ENCODE measurements around the gene AGPAT4.

The AGPAT4 gene

DNA sequence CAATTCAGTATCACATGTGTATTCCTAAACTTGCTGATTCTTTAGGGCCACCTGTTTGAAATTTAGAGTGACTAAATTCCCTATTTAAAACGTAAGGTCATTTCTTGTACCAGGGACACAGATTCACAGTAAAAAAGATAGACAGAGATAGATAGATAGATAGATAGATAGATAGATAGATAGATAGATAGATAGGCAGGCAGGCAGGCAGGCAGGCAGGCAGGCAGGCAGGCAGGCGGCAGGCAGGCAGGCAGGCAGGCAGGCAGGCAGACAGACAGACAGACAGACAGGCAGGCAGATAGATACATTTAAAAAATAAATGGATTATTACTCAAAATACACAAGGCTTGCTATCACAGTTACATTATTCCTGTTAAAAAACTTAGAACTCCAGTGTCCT is 54.2 kb downstream of the AGPAT4 start:
- H3K4me3 Mint-ChIP-seq, result no peak overlapping the region
- H3K36me3 Mint-ChIP-seq (ENCODE audit: low read depth), result peaks cover 26% of the 10 kb centered on the region
- no peaks in the 10 kb centered on the region for H3K27me3 Mint-ChIP-seq (ENCODE audit: low read depth)
- peaks cover 4% of the 10 kb centered on the region for H3K9me3 Mint-ChIP-seq
- no peak overlapping the region for H3K27ac Mint-ChIP-seq
- peaks cover 21% of the 10 kb centered on the region for H3K4me1 Mint-ChIP-seq (ENCODE audit: low read depth)

DNA sequence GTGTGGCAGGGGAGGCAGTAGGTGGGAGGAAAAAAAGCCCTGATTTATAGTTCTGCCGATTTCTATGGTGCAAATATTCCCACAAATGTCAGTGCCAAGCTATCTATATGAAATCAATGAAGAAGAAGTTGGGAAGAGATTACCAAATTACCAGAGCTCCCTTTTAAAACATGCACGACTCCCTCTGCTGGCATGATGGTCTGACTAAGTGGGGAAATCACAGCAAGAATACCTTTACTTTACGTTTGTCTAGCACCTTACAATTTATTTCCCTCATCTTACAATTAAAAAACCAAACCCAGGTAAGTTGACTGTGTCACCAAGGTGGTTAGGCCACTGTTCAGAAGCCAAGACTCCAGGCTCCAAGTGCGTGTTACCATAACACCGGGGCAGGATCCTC is 55.6 kb downstream of the AGPAT4 start:
- no peaks in the 10 kb centered on the region for H3K27me3 Mint-ChIP-seq (ENCODE audit: low read depth)
- H3K4me3 Mint-ChIP-seq, result no peak overlapping the region
- H3K9me3 Mint-ChIP-seq, result peaks cover 13% of the 10 kb centered on the region
- H3K36me3 Mint-ChIP-seq (ENCODE audit: low read depth), result peaks cover 28% of the 10 kb centered on the region
- H3K27ac Mint-ChIP-seq, result peak overlapping the region; percentile 31
- H3K4me1 Mint-ChIP-seq (ENCODE audit: low read depth), result peaks cover 10% of the 10 kb centered on the region

DNA sequence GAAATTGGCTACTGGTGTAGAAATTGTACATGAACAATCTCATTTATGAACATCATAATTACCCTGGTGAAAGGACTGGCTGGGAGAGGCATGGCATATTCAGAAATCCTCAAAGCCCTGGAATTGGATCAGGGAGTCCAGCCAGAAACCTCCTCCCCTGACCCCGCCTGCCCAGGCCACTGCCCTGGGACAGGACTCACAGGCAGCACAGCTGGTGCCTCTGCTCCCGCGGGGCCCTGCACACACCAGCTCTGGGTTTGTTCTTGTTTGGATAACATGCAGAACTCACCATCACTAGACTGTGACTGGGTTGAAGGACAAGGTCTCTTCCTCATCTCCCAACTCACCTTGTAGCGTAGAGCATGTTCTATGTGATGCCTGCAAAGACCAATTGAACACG is 56.2 kb downstream of the AGPAT4 start:
- peaks cover 4% of the 10 kb centered on the region for H3K4me1 Mint-ChIP-seq (ENCODE audit: low read depth)
- H3K27me3 Mint-ChIP-seq (ENCODE audit: low read depth), result no peaks in the 10 kb centered on the region
- peaks cover 13% of the 10 kb centered on the region for H3K9me3 Mint-ChIP-seq
- no peak overlapping the region for H3K4me3 Mint-ChIP-seq
- H3K27ac Mint-ChIP-seq, result no peak overlapping the region
- peaks cover 25% of the 10 kb centered on the region for H3K36me3 Mint-ChIP-seq (ENCODE audit: low read depth)

DNA sequence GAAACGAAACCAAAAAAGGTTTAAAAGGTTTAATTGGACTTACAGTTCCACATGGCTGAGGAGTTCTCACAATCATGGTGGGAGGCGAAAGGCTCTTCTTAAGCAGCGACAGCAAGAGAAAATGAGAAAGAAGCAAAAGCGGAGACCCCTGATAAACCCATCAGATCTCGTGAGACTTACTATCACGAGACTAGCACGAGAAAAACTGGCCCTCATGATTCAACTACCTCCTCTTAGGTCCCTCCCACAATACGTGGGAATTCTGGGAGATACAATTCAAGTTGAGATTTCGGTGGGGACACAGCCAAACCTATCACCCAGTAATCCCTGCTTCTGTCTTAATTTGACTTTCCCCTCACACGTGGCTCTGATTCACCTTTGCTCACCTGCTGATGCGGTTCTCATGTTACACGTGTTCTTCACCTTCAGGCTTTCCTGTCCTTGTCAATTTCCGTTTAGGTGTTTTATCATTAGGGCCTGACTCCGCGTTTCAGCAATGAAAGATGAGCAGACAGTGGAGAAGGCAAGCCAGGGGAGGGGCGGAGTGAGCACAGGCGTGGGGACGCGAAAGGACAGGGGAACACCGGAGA is 57.1 kb downstream of the AGPAT4 start:
- no peak overlapping the region for H3K4me3 Mint-ChIP-seq
- peaks cover 22% of the 10 kb centered on the region for H3K36me3 Mint-ChIP-seq (ENCODE audit: low read depth)
- peaks cover 14% of the 10 kb centered on the region for H3K9me3 Mint-ChIP-seq
- no peak overlapping the region for H3K27ac Mint-ChIP-seq
- peaks cover under 1% of the 10 kb centered on the region for H3K4me1 Mint-ChIP-seq (ENCODE audit: low read depth)
- H3K27me3 Mint-ChIP-seq (ENCODE audit: low read depth), result no peaks in the 10 kb centered on the region

DNA sequence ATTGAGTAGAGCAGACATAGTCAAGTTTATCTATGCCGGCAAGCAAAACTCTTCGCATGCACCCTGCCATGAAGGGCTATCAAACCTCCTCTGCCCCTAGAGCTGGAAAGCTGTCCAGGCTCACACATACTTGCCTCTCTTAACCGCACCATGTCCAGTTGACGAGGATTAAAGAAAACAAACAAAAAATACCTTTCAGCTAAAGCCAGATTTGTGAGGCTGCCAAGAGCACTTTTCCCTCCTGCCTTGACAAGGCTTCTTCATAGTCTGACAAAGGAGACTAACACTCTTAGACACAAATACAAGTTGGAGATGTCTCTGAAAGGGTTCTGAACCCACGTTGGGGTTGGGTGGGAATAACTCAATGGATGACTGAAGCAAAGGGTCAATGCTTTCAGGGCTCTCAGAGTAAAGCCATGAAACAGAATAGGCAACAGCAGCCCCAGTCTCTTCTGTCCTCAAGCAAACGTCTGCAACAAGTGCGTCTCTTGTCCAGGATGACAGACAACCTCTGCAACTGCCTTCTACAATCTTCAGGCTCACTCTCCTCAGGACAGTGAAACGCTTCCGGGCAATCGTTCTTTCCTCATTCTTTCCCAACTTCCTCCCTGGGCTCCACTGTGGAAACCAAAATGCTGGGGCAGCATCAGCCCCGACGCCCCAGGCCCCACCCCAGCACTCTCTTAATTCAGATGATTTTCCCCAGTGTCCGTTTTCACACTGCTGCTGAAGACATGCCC is 57.8 kb downstream of the AGPAT4 start:
- Mint-ChIP-seq H3K4me3 (no peak overlapping the region), H3K27me3 (ENCODE audit: low read depth) (no peaks in the 10 kb centered on the region), H3K27ac (no peak overlapping the region), H3K36me3 (ENCODE audit: low read depth) (peaks cover 22% of the 10 kb centered on the region), H3K4me1 (ENCODE audit: low read depth) (no peaks in the 10 kb centered on the region), H3K9me3 (peaks cover 21% of the 10 kb centered on the region)

DNA sequence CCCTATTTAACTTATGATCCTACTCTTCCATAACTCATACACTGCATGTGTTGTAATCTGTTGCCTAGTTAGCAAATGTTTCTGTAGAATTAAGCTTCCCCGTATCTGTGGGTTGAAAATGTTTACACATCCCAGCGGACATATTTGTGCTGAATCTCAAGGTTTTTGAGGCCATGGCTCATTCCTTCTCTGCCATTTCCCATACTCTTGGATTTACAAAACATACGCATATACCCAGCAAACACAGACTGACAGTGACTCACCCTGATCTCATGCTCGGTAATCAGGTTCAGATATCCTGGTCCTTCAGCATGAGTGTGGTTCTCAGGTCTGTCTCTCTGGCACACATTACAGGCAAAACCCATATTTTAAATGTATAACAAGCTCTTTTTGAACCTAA is 58.7 kb downstream of the AGPAT4 start:
- no peaks in the 10 kb centered on the region for H3K4me1 Mint-ChIP-seq (ENCODE audit: low read depth)
- no peak overlapping the region for H3K4me3 Mint-ChIP-seq
- H3K27ac Mint-ChIP-seq, result no peak overlapping the region
- H3K9me3 Mint-ChIP-seq, result peaks cover 21% of the 10 kb centered on the region
- no peaks in the 10 kb centered on the region for H3K27me3 Mint-ChIP-seq (ENCODE audit: low read depth)
- peaks cover 22% of the 10 kb centered on the region for H3K36me3 Mint-ChIP-seq (ENCODE audit: low read depth)

DNA sequence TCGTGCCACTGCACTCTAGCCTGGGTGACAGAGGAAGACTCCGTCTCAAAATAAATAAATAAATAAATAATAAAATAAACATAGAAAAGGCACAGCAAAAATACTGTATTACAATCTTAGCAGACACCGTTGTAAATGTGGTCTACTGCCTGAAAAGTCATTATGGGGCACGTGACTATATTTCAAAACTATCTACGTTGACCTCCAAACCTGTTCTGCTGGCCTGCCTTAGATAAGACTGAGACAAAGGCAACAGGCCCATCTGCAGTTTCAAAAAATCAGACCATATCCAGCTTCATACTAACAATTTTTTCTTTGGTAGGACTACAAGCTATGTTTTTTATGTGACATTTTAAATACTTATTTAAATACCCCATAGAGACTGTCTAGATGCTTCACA is 59.1 kb downstream of the AGPAT4 start:
- Mint-ChIP-seq H3K9me3 (peaks cover 21% of the 10 kb centered on the region), H3K27me3 (ENCODE audit: low read depth) (no peaks in the 10 kb centered on the region), H3K27ac (no peak overlapping the region), H3K36me3 (ENCODE audit: low read depth) (peaks cover 22% of the 10 kb centered on the region), H3K4me3 (no peak overlapping the region), H3K4me1 (ENCODE audit: low read depth) (no peaks in the 10 kb centered on the region)

DNA sequence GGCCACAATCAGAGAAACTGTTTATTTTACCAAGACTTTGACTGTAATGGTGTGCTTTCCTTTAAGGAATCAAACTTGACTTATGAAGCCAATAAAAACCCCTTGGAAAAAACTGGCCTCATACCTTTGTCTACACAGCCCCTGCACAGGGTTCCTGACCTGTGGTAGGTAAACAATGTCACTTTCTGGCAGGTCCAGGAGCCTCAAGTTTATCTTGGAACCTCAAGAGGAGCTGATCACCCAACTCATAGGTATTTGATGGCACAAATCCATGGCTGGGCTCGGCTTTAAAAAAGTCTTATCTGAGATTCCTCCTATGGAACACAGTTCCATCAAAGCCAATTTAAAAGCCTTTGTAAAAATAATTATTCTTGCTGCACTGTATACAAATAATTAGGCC is 61.0 kb downstream of the AGPAT4 start:
- Mint-ChIP-seq H3K9me3 (peaks cover 25% of the 10 kb centered on the region), H3K4me1 (ENCODE audit: low read depth) (no peaks in the 10 kb centered on the region), H3K4me3 (no peak overlapping the region), H3K36me3 (ENCODE audit: low read depth) (peaks cover 21% of the 10 kb centered on the region), H3K27ac (no peak overlapping the region), H3K27me3 (ENCODE audit: low read depth) (no peaks in the 10 kb centered on the region)

DNA sequence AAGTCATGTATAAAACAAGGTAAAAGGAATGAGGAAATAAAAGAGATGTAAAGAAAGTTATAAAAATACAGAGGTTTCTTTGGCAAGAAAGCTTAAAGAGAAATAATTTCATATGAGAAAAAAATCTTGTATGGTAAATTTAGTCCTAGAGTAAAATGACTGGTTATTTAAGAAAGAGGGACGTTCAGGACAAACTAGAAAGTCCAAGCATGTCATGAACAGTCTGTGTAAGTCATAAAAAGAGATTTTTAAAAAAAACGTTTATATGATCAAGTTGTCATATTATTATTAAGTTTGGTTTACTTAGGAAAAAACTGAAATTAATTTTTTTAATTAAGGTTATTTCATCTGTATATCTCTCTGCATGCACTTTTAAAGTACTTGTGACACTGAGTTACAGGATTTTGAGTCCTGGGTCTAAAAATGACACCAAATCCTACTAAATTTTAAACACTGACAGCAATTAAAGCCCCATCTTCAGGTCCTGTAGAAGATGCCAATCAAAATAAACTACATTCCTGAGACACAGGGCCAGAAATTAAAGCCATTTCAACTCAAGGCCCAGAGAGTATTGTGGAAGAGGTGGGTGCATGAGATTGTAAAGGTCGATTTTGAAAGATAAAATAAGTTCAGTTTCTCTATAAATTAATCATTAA is 62.4 kb downstream of the AGPAT4 start:
- Mint-ChIP-seq H3K9me3 (peaks cover 30% of the 10 kb centered on the region), H3K27ac (no peak overlapping the region), H3K4me1 (ENCODE audit: low read depth) (no peaks in the 10 kb centered on the region), H3K27me3 (ENCODE audit: low read depth) (peaks cover 3% of the 10 kb centered on the region), H3K36me3 (ENCODE audit: low read depth) (peaks cover 17% of the 10 kb centered on the region), H3K4me3 (no peak overlapping the region)

DNA sequence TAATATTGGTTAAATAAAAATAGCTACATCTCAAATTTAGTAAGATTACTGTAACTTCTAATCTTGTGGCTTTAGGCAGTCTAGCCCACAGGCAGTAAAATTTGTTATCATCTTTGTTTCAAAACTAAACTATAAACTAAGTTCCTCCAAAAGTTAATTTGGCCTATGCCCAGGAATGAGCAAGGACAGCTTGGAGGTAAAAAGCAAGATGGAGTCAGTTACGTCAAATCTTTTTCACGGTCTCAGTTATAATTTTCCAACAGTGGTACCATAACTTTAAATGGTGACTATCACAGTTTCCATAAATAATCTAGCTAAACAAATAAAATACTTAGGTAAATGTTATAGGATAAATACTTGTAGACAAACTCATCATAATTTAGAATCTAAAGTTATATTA is 63.0 kb downstream of the AGPAT4 start:
- Mint-ChIP-seq H3K36me3 (ENCODE audit: low read depth) (peaks cover 13% of the 10 kb centered on the region), H3K4me3 (no peak overlapping the region), H3K27ac (no peak overlapping the region), H3K27me3 (ENCODE audit: low read depth) (peaks cover 3% of the 10 kb centered on the region), H3K4me1 (ENCODE audit: low read depth) (no peaks in the 10 kb centered on the region), H3K9me3 (peaks cover 30% of the 10 kb centered on the region)

DNA sequence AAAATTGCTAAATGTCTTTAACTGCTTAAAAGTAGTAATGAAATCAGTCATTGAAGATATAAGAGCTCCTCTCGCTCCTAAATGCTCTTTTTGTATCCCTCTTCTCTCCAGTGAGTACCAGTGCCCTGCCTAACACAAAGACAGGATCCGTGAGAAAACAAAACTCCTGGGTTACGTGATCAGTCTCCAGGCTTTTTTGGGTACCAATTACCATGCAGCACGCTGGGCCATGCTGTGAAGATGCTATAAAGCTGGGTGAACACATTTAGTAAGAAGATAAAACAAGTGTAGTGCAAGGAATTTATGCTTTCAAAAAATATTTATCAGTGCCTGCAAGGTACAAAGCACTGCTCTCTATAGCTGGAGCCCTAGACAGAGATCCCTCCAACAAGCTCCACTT is 66.7 kb downstream of the AGPAT4 start:
- Mint-ChIP-seq H3K27me3 (ENCODE audit: low read depth) (peaks cover 3% of the 10 kb centered on the region), H3K36me3 (ENCODE audit: low read depth) (peaks cover 3% of the 10 kb centered on the region), H3K4me3 (no peak overlapping the region), H3K27ac (no peak overlapping the region), H3K4me1 (ENCODE audit: low read depth) (no peaks in the 10 kb centered on the region), H3K9me3 (peaks cover 17% of the 10 kb centered on the region)

DNA sequence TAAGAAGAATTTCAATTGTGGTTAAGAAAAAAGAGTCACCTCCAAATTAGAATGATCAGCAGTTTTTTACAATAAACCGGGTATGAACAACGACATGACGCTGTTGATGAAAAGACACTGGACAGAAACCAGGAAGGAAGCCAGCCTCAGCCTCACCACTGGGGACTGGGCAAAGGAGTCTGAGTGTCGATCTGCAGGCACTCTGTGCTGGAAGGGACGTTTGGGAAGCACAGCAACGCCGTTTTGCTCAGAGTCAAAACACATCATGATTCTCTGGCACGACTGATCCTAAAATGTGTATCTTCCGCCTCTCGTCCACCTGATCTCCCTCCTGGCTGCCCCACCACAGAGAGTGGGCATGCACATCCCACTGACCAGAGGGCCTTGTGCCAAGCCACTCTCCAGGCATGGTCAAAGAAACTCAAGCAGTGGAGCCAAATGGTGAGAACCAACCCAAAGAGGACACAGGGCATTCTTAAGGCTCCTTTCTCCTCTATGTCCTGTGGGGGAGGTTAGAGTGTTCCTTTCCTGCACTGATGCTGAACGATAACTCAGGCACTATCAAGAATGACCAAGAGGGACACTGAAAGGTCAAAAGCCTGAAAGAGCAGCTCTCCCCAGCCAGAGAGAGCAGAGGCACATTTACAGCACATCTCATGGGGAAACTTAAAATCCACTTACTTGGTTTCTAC is 68.8 kb downstream of the AGPAT4 start:
- no peak overlapping the region for H3K27ac Mint-ChIP-seq
- H3K4me3 Mint-ChIP-seq, result no peak overlapping the region
- H3K9me3 Mint-ChIP-seq, result peaks cover 9% of the 10 kb centered on the region
- H3K36me3 Mint-ChIP-seq (ENCODE audit: low read depth), result peaks cover 4% of the 10 kb centered on the region
- H3K27me3 Mint-ChIP-seq (ENCODE audit: low read depth), result peaks cover 3% of the 10 kb centered on the region
- no peaks in the 10 kb centered on the region for H3K4me1 Mint-ChIP-seq (ENCODE audit: low read depth)

DNA sequence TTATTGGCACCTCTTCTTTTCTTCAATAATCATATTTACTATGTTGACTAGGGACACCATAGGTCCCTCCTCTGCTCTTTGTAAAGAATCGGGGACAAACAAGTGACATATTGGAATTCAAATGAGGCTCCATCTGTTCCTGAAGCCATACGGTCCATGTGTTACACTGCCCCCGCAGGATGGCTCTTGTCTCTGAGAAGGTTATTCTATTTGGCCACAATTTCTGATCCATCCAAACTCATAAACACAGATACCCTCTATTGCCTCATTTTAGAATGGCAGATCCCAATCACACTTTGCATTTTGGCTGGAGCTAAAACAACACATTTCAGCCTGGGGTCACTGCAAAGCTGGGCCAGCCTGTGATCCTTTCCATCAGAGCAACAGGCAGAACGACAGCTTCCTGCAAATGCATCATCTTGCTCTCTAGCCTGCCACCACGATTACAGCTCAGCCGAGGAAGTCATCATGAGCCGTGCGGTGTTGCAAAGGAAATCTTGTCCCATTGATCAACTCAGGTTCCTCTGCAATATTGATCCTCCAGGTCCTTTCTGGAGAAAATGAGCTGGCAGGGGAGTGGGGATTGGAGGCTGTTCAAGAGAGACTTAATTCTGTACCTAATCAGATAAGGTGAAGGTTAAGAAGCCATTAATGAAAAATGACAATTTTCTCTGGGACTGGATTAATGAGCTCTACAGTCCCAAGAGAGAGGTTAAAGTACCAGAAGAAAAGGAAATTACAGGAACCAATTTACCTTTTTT is 73.1 kb downstream of the AGPAT4 start:
- Mint-ChIP-seq H3K36me3 (ENCODE audit: low read depth) (peaks cover 9% of the 10 kb centered on the region), H3K4me3 (no peak overlapping the region), H3K27ac (no peak overlapping the region), H3K4me1 (ENCODE audit: low read depth) (no peaks in the 10 kb centered on the region), H3K9me3 (no peaks in the 10 kb centered on the region), H3K27me3 (ENCODE audit: low read depth) (no peaks in the 10 kb centered on the region)

DNA sequence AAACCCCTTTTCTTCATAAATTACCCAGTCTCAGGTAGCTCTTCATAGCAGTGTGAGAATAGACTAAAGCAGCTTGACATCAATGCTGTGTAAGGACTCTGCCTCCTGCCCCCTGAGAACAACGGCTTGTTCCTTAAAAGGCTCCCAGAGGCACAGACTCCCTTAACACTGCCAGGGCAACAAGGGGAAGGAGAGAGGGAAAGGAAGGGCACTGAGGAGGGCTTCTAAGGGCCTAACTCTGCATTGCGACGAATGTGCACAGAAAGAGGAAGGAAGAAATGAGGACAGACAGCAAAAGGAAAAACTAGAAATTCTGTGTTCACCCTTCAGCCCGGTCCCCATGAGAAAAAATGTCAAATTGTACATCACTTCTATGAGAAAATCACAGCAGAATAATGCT is 74.0 kb downstream of the AGPAT4 start:
- peaks cover 1% of the 10 kb centered on the region for H3K4me1 Mint-ChIP-seq (ENCODE audit: low read depth)
- no peaks in the 10 kb centered on the region for H3K9me3 Mint-ChIP-seq
- H3K36me3 Mint-ChIP-seq (ENCODE audit: low read depth), result peaks cover 9% of the 10 kb centered on the region
- no peak overlapping the region for H3K4me3 Mint-ChIP-seq
- H3K27me3 Mint-ChIP-seq (ENCODE audit: low read depth), result no peaks in the 10 kb centered on the region
- H3K27ac Mint-ChIP-seq, result no peak overlapping the region

Data from T-helper 1 cell treated with Interleukin-12 subunit alpha and Interleukin-12 subunit beta and Interleukin-4 antibody, amounts not matched to agents 30 μg/mL and 1 μg/mL, for 36 hours (primary cell).